GM19023 (cell line): Measurements from ENCODE around the gene CAPZA1.
"Not testable (repeated sequence)": the region's sequence is repeated elsewhere in the genome, so short reads cannot be mapped to it uniquely, and the experiment has no call there.

Experiments used
- ATAC-seq: cut with Tn5 transposase; IDR thresholded peaks from one replicate; pipeline ENCODE4 v1.9.1; 2021; ENCODE audit warnings: mild to moderate bottlenecking, moderate library complexity; ENCODE audit not compliant: unreplicated experiment

The CAPZA1 gene

GRCh38 chr1:112626887-112627286 lies 7.3 kb downstream of the CAPZA1 start:
- ATAC-seq: no peak

GRCh38 chr1:112628516-112628915 lies 8.9 kb downstream of the CAPZA1 start:
- ATAC-seq: no peak

- no peak for ATAC-seq
Observed at GRCh38 chr1:112629256-112629655, 9.6 kb downstream of the CAPZA1 start.

GRCh38 chr1:112633628-112634027 lies 14.0 kb downstream of the CAPZA1 start:
- no peak for ATAC-seq

GRCh38 chr1:112634367-112634766 lies 14.7 kb downstream of the CAPZA1 start:
- no peak for ATAC-seq

GRCh38 chr1:112636056-112636455 lies 16.4 kb downstream of the CAPZA1 start:
- ATAC-seq: no peak

GRCh38 chr1:112636597-112637253 lies 17.1 kb downstream of the CAPZA1 start:
- no peak for ATAC-seq

- ATAC-seq: no peak
Observed at GRCh38 chr1:112637254-112638109, 17.9 kb downstream of the CAPZA1 start.

- no peak for ATAC-seq
Observed at GRCh38 chr1:112638110-112638428, 18.4 kb downstream of the CAPZA1 start.

GRCh38 chr1:112640437-112640836 lies 20.8 kb downstream of the CAPZA1 start:
- ATAC-seq: not testable (repeated sequence)

GRCh38 chr1:112643080-112643479 lies 23.4 kb downstream of the CAPZA1 start:
- ATAC-seq: no peak

GRCh38 chr1:112646225-112646624 lies 26.6 kb downstream of the CAPZA1 start:
- no peak for ATAC-seq

GRCh38 chr1:112651205-112651604 lies 31.6 kb downstream of the CAPZA1 start:
- no peak for ATAC-seq

- ATAC-seq: no peak
Observed at GRCh38 chr1:112665857-112666256, 46.2 kb downstream of the CAPZA1 start.

- ATAC-seq: no peak
Observed at GRCh38 chr1:112666946-112667345, 47.3 kb downstream of the CAPZA1 start.

GRCh38 chr1:112672009-112672408 lies 52.4 kb downstream of the CAPZA1 start:
- ATAC-seq: no peak

GRCh38 chr1:112672842-112673241 lies 53.2 kb downstream of the CAPZA1 start:
- no peak for ATAC-seq

- no peak for ATAC-seq
Observed at GRCh38 chr1:112673592-112674439, 54.2 kb downstream of the CAPZA1 start.

GRCh38 chr1:112674440-112674985 lies 54.9 kb downstream of the CAPZA1 start, which contains the start of gene MOV10:
MOV10 (plus strand) TSS chr1:112674659; CDS start chr1:112674913, 254 bp downstream.
- ATAC-seq: peak; percentile 76

GRCh38 chr1:112674986-112675727 lies 55.5 kb downstream of the CAPZA1 start:
- ATAC-seq: peak; percentile 41
